Peyer's patch (tissue), 4 donors: ENCODE data around the gene ZBP1. TPM values are rescaled to one million over a fixed set of nuclear protein-coding genes. Genes with fewer than 3 reads are reported as not detected.
A peak's percentile ranks its signal among the peaks of the same experiment; 100 is the strongest.

ENCODE experiments used
- DNase-seq, 3 donors: peaks; one replicate each; pipeline ENCODE4 v3.0.0-alpha.2; 2017 to 2019
- H3K27ac ChIP-seq, 4 donors: fragments of 200-600 bp; sonication (generic); one replicate each; pipeline ENCODE4 v1.5.1; 2016 to 2019
- H3K27me3 ChIP-seq, 2 donors: fragments of 200-600 bp; sonication (generic); one replicate each; pipeline ENCODE4 v1.5.1; 2019
- H3K36me3 ChIP-seq, 3 donors: fragments of 200-600 bp; sonication (generic); one replicate each; pipeline ENCODE4 v1.5.1; 2016 to 2019
- H3K4me1 ChIP-seq, 4 donors: fragments of 200-600 bp; sonication (generic); one replicate each; pipeline ENCODE4 v1.5.1; 2016 to 2019
- H3K4me3 ChIP-seq, 4 donors: fragments of 200-600 bp; sonication (generic); 1 replicate in 3 of 4; 2 replicates in 1 of 4; pipeline ENCODE4 v1.5.1; 2016 to 2019; ENCODE audit warnings: mild to moderate bottlenecking in 1 of 4
- H3K9me3 ChIP-seq, 4 donors: fragments of 200-600 bp; sonication (generic); one replicate each; pipeline ENCODE4 v1.5.1; 2016 to 2019; ENCODE audit warnings: mild to moderate bottlenecking in 1 of 4
- CTCF ChIP-seq, 6 experiments: fragments of 450-650 bp in 4 of 6; fragments of 200-600 bp in 2 of 6; sonication (generic) in 1 of 6; IDR thresholded peaks; one replicate each; pipeline ENCODE4 v1.5.1; 2017 to 2019; ENCODE audit warnings: antibody characterized with exemption in 6 of 6, mild to moderate bottlenecking in 3 of 6, moderate library complexity in 1 of 6
- POLR2A ChIP-seq, 2 donors: fragments of 450-650 bp; IDR thresholded peaks; one replicate each; pipeline ENCODE4 v1.5.1; 2017; ENCODE audit warnings: antibody characterized with exemption in 2 of 2, mild to moderate bottlenecking in 2 of 2, moderate library complexity in 2 of 2
- total RNA-seq, 4 donors: library from RNA; depleted of rRNA; stranded (reverse); fragments of >200 nt; gene quantifications; one replicate each; pipeline ENCODE4 v1.1.0, GENCODE V29; 2016

The ZBP1 gene
- total RNA-seq, 4 donors from 2014 or later, result 2.3 to 14.0 (median 9.8) TPM; not detected in 1

GRCh38 chr20:57656821-57657534, 36.8 kb upstream of the ZBP1 start:
- DNase-seq, result peak; percentile 15 to 45 (median 43)
- H3K4me1 ChIP-seq, result peaks cover 0 to 23% (median 4%) of the 10 kb centered on the region in 4 donors
- peaks cover 0 to 19% (median 0%) of the 10 kb centered on the region in 3 donors for H3K36me3 ChIP-seq
- no peak overlapping the region for H3K4me3 ChIP-seq
- H3K9me3 ChIP-seq, result no peaks in the 10 kb centered on the region
- no peaks in the 10 kb centered on the region for H3K27me3 ChIP-seq
- no peak overlapping the region for H3K27ac ChIP-seq
- TF ChIP-seq POLR2A (IDR thresholded peaks at IDR 0.05), result no peak
- no peak for TF ChIP-seq CTCF (IDR thresholded peaks at IDR 0.05)

GRCh38 chr20:57656252-57656820, 36.1 kb upstream of the ZBP1 start:
- no peaks in the 10 kb centered on the region for H3K9me3 ChIP-seq
- H3K27ac ChIP-seq, result no peak overlapping the region
- no peak overlapping the region for H3K4me3 ChIP-seq
- TF ChIP-seq CTCF (IDR thresholded peaks at IDR 0.05) (no peak), POLR2A (IDR thresholded peaks at IDR 0.05) (no peak)
- H3K4me1 ChIP-seq, result peaks cover 0 to 22% (median 4%) of the 10 kb centered on the region in 4 donors
- no peaks in the 10 kb centered on the region for H3K27me3 ChIP-seq
- peaks cover 0 to 23% (median 0%) of the 10 kb centered on the region in 3 donors for H3K36me3 ChIP-seq
- DNase-seq, result peak; percentile 4 to 29 (median 24)

- Histone ChIP-seq H3K4me1 (peaks cover 0 to 19% (median 4%) of the 10 kb centered on the region in 4 donors), H3K36me3 (peaks cover 0 to 28% (median 0%) of the 10 kb centered on the region in 3 donors), H3K27me3 (no peaks in the 10 kb centered on the region), H3K4me3 (no peak overlapping the region), H3K9me3 (no peaks in the 10 kb centered on the region), H3K27ac (no peak overlapping the region)
- DNase-seq, result peak in 2 of 3 donors; percentile 5 to 34
- TF ChIP-seq POLR2A (IDR thresholded peaks at IDR 0.05), result no peak
- TF ChIP-seq CTCF (IDR thresholded peaks at IDR 0.05), result no peak
Observed at GRCh38 chr20:57655809-57656155, 35.6 kb upstream of the ZBP1 start.

- DNase-seq, result peak; percentile 8 to 43 (median 36)
- H3K4me1 ChIP-seq, result peaks cover 0 to 19% (median 4%) of the 10 kb centered on the region in 4 donors
- no peak overlapping the region for H3K4me3 ChIP-seq
Observed at GRCh38 chr20:57654998-57655808, 35.0 kb upstream of the ZBP1 start.

More at GRCh38 chr20:57654998-57655808, 35.0 kb upstream of the ZBP1 start:
- Histone ChIP-seq H3K27ac (no peak overlapping the region), H3K27me3 (no peaks in the 10 kb centered on the region), H3K9me3 (no peaks in the 10 kb centered on the region), H3K36me3 (peaks cover 0 to 29% (median 0%) of the 10 kb centered on the region in 3 donors)
- TF ChIP-seq CTCF (IDR thresholded peaks at IDR 0.05) (no peak), POLR2A (IDR thresholded peaks at IDR 0.05) (no peak)
